HUES64 (cell line): ENCODE data around the gene FBXL7.

Experiments
- H3K27ac ChIP-seq: 2 replicates; pipeline ENCODE4 v1.7.0; 2013; ENCODE audit warnings: low read depth, low read length, inconsistent platforms
- H3K27me3 ChIP-seq: 2 replicates; pipeline ENCODE4 v1.6.1; 2013; ENCODE audit warnings: mild to moderate bottlenecking, low read length; ENCODE audit not compliant: insufficient read depth
- H3K36me3 ChIP-seq: 2 replicates; pipeline ENCODE4 v1.6.1; 2013; ENCODE audit warnings: mild to moderate bottlenecking, low read length; ENCODE audit not compliant: insufficient read depth
- H3K4me1 ChIP-seq: 2 replicates; pipeline ENCODE4 v1.6.1; 2013; ENCODE audit warnings: mild to moderate bottlenecking, low read length, moderate library complexity; ENCODE audit not compliant: insufficient read depth
- H3K4me3 ChIP-seq: 2 replicates; pipeline ENCODE4 v1.5.1; 2013; ENCODE audit warnings: mild to moderate bottlenecking, low read length, moderate library complexity
- H3K9ac ChIP-seq: 2 replicates; pipeline ENCODE4 v1.6.1; 2013; ENCODE audit warnings: mild to moderate bottlenecking, low read depth, low read length
- H3K9me3 ChIP-seq: 2 replicates; pipeline ENCODE4 v1.6.1; 2013; ENCODE audit warnings: low read depth, low read length; ENCODE audit not compliant: insufficient read depth
- WGBS: fragments of 150-250, 120-280 bp; methylation state at CpG from one replicate; pipeline ENCODE4 v1.1.7; 2013; ENCODE audit warnings: missing lambda C conversion rate; 5-methylcytosine and 5-hydroxymethylcytosine counted together

FBXL7 gene

DNA sequence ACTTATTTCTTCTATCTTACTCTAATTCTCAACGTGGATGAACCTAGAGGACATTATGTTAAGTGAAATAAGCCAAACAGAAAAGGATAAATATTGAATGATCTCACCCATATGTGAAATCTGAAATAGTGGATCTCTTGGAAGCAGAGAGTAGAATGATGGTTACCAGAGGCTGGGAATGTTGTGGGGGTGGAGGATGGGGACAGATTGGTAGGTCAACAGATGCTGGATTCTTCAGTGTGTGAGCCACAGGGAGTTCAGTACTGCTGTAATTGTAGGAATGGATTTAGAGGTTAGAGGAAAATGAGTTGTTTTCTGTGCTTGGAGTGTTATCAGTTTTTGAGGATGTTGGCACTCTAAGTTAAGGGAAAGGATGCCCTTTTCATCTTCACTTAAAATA, 190.6 kb downstream of the FBXL7 start:
- no peaks in the 10 kb centered on the region for H3K36me3 ChIP-seq
- no peaks in the 10 kb centered on the region for H3K27me3 ChIP-seq
- no peak overlapping the region for H3K9ac ChIP-seq
- H3K4me1 ChIP-seq, result peaks cover 20% of the 10 kb centered on the region
- WGBS, result no CpG with 5 or more reads among the region's 1 CpG
- H3K4me3 ChIP-seq, result no peak overlapping the region
- no peak overlapping the region for H3K27ac ChIP-seq
- no peaks in the 10 kb centered on the region for H3K9me3 ChIP-seq

- WGBS, result 87% methylated on average over 5 of the region's 5 CpGs
- no peak overlapping the region for H3K4me3 ChIP-seq
- no peak overlapping the region for H3K27ac ChIP-seq
- no peaks in the 10 kb centered on the region for H3K36me3 ChIP-seq
- H3K9me3 ChIP-seq, result no peaks in the 10 kb centered on the region
- H3K4me1 ChIP-seq, result peaks cover 19% of the 10 kb centered on the region
- no peaks in the 10 kb centered on the region for H3K27me3 ChIP-seq
- no peak overlapping the region for H3K9ac ChIP-seq
Measured at GRCh38 chr5:15691521-15691920, 191.5 kb downstream of the FBXL7 start.

- H3K9me3 ChIP-seq, result no peaks in the 10 kb centered on the region
- no peak overlapping the region for H3K9ac ChIP-seq
- H3K36me3 ChIP-seq, result no peaks in the 10 kb centered on the region
- H3K4me3 ChIP-seq, result no peak overlapping the region
- no peaks in the 10 kb centered on the region for H3K27me3 ChIP-seq
- H3K4me1 ChIP-seq, result peaks cover 15% of the 10 kb centered on the region
- 96% methylated on average over 7 of the region's 7 CpGs for WGBS
- no peak overlapping the region for H3K27ac ChIP-seq
Measured at GRCh38 chr5:15692706-15693381, 192.9 kb downstream of the FBXL7 start.

- H3K27ac ChIP-seq, result no peak overlapping the region
- no peak overlapping the region for H3K9ac ChIP-seq
- no peaks in the 10 kb centered on the region for H3K36me3 ChIP-seq
- 96% methylated on average over 6 of the region's 6 CpGs for WGBS
- peaks cover 15% of the 10 kb centered on the region for H3K4me1 ChIP-seq
- H3K4me3 ChIP-seq, result no peak overlapping the region
- H3K9me3 ChIP-seq, result no peaks in the 10 kb centered on the region
- no peaks in the 10 kb centered on the region for H3K27me3 ChIP-seq
Measured at GRCh38 chr5:15693382-15693728, 193.4 kb downstream of the FBXL7 start.

GRCh38 chr5:15693933-15694332, 194.0 kb downstream of the FBXL7 start:
- Histone ChIP-seq H3K4me3 (no peak overlapping the region), H3K27ac (no peak overlapping the region), H3K4me1 (peaks cover 15% of the 10 kb centered on the region), H3K36me3 (no peaks in the 10 kb centered on the region), H3K9ac (no peak overlapping the region), H3K9me3 (no peaks in the 10 kb centered on the region), H3K27me3 (no peaks in the 10 kb centered on the region)
- 82% methylated on average over 6 of the region's 6 CpGs for WGBS

GRCh38 chr5:15694696-15695214, 194.8 kb downstream of the FBXL7 start:
- Histone ChIP-seq H3K4me3 (no peak overlapping the region), H3K9me3 (no peaks in the 10 kb centered on the region), H3K27me3 (no peaks in the 10 kb centered on the region), H3K4me1 (peaks cover 15% of the 10 kb centered on the region), H3K36me3 (no peaks in the 10 kb centered on the region), H3K27ac (no peak overlapping the region), H3K9ac (no peak overlapping the region)
- WGBS, result 88% methylated on average over 2 of the region's 2 CpGs

- H3K9ac ChIP-seq, result no peak overlapping the region
- peaks cover 15% of the 10 kb centered on the region for H3K4me1 ChIP-seq
- WGBS, result 67% methylated on average over 4 of the region's 4 CpGs
Measured at GRCh38 chr5:15695215-15695731, 195.3 kb downstream of the FBXL7 start.

DNA sequence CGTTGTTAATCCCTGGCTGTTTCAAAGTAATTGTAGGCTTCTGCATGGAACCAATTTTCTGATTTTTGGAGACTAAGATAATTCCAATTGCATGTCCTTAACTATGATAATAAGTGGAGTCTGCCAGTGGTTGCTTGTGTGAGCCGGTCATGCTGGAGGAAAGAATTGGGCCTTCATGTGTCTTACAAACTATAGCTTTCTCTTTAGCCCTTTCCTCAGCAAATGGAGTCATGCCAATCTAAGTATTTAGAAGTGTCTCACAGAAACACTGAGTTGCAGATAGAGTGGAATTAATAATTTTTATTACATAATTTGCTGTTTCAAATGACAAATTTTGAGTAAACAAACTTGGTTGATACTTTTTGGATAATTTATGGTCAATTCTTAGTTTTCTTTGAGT, 200.4 kb downstream of the FBXL7 start:
- Histone ChIP-seq H3K36me3 (no peaks in the 10 kb centered on the region), H3K9ac (no peak overlapping the region), H3K27me3 (no peaks in the 10 kb centered on the region), H3K4me3 (no peak overlapping the region), H3K9me3 (no peaks in the 10 kb centered on the region), H3K27ac (no peak overlapping the region), H3K4me1 (peaks cover 26% of the 10 kb centered on the region)
- 98% methylated on average over 2 of the region's 2 CpGs for WGBS

More at GRCh38 chr5:15695215-15695731, 195.3 kb downstream of the FBXL7 start:
- no peak overlapping the region for H3K27ac ChIP-seq
- no peaks in the 10 kb centered on the region for H3K27me3 ChIP-seq
- no peak overlapping the region for H3K4me3 ChIP-seq
- no peaks in the 10 kb centered on the region for H3K9me3 ChIP-seq
- no peaks in the 10 kb centered on the region for H3K36me3 ChIP-seq

- Histone ChIP-seq H3K9me3 (0 out of 2 replicates have a peak, but pooled peaks cover 2% of the 10 kb centered on the region), H3K27ac (peak overlapping the region; percentile 68), H3K4me3 (no peak overlapping the region), H3K36me3 (no peaks in the 10 kb centered on the region), H3K27me3 (no peaks in the 10 kb centered on the region), H3K4me1 (peaks cover 26% of the 10 kb centered on the region), H3K9ac (no peak overlapping the region)
- WGBS, result 88% methylated on average over 9 of the region's 9 CpGs
Measured at GRCh38 chr5:15702102-15702501, 202.1 kb downstream of the FBXL7 start.

GRCh38 chr5:15703901-15704300, 203.9 kb downstream of the FBXL7 start:
- whole genome bisulfite sequencing, result 77% methylated on average over 3 of the region's 3 CpGs
- H3K27ac ChIP-seq, result no peak overlapping the region
- no peak overlapping the region for H3K9ac ChIP-seq
- no peaks in the 10 kb centered on the region for H3K36me3 ChIP-seq
- H3K27me3 ChIP-seq, result no peaks in the 10 kb centered on the region
- H3K4me1 ChIP-seq, result peaks cover 26% of the 10 kb centered on the region
- no peak overlapping the region for H3K4me3 ChIP-seq
- H3K9me3 ChIP-seq, result 0 out of 2 replicates have a peak, but pooled peaks cover 2% of the 10 kb centered on the region

GRCh38 chr5:15704397-15704947, 204.5 kb downstream of the FBXL7 start:
- 0 out of 2 replicates have a peak, but pooled peaks cover 2% of the 10 kb centered on the region for H3K9me3 ChIP-seq
- H3K36me3 ChIP-seq, result no peaks in the 10 kb centered on the region
- no peaks in the 10 kb centered on the region for H3K27me3 ChIP-seq
- H3K27ac ChIP-seq, result no peak overlapping the region
- no peak overlapping the region for H3K4me3 ChIP-seq
- peaks cover 26% of the 10 kb centered on the region for H3K4me1 ChIP-seq
- no peak overlapping the region for H3K9ac ChIP-seq
